Natural killer cell (primary cell): ENCODE measurements around the gene MRAP2. TPM values are rescaled to one million over a fixed set of nuclear protein-coding genes. Genes with fewer than 3 reads are reported as not detected.

Source experiments
- ATAC-seq, 3 donors: fragments of 150-1000 bp in 2 of 3; fragments of 200-7000 bp in 1 of 3; cut with Tn5 transposase; 1 replicate in 1 of 3; 2 replicates in 2 of 3; pipeline ENCODE4 v1.10.0; 2021; ENCODE audit warnings: mild to moderate bottlenecking in 2 of 3, moderate library complexity in 2 of 3
- DNase-seq, 2 donors: peaks; one replicate each; pipeline versions ENCODE4 v3.0.0 to v3.0.0-alpha.2; 2013 to 2021; ENCODE audit warnings: mixed read lengths in 1 of 2
- H3K27ac ChIP-seq: one replicate; pipeline ENCODE4 v1.5.1; 2013; ENCODE audit warnings: mild to moderate bottlenecking, low read length
- H3K27me3 ChIP-seq: one replicate; pipeline ENCODE4 v1.6.1; 2013; ENCODE audit warnings: low read length; ENCODE audit not compliant: control insufficient read depth, insufficient read depth
- H3K36me3 ChIP-seq: one replicate; pipeline ENCODE4 v1.6.1; 2013; ENCODE audit warnings: low read length; ENCODE audit not compliant: control insufficient read depth, insufficient read depth
- H3K4me1 ChIP-seq: one replicate; pipeline ENCODE4 v1.6.1; 2013; ENCODE audit warnings: low read length; ENCODE audit not compliant: control insufficient read depth, insufficient read depth
- H3K4me3 ChIP-seq: one replicate; pipeline ENCODE4 v1.5.1; 2013; ENCODE audit warnings: low read length
- H3K9me3 ChIP-seq: one replicate; pipeline ENCODE4 v1.6.1; 2013; ENCODE audit warnings: low read length; ENCODE audit not compliant: control insufficient read depth, insufficient read depth
- H3K27ac Mint-ChIP-seq, 2 donors: one replicate each; pipeline ENCODE4 v1.8.0; 2022; ENCODE audit warnings: mild to moderate bottlenecking in 2 of 2, mixed read lengths in 2 of 2, moderate library complexity in 1 of 2
- H3K27me3 Mint-ChIP-seq, 2 donors: one replicate each; pipeline ENCODE4 v1.8.0; 2022; ENCODE audit warnings: low read depth in 2 of 2, mixed read lengths in 2 of 2
- H3K36me3 Mint-ChIP-seq: one replicate; pipeline ENCODE4 v1.8.0; 2022; ENCODE audit warnings: mixed read lengths
- H3K4me1 Mint-ChIP-seq, 2 donors: one replicate each; pipeline ENCODE4 v1.8.0; 2022; ENCODE audit warnings: mixed read lengths in 2 of 2
- H3K4me3 Mint-ChIP-seq: one replicate; pipeline ENCODE4 v1.8.0; 2022; ENCODE audit warnings: mild to moderate bottlenecking, moderate library complexity, mixed read lengths
- H3K9me3 Mint-ChIP-seq, 2 donors: one replicate each; pipeline ENCODE4 v1.8.0; 2022; ENCODE audit warnings: mixed read lengths in 2 of 2
- whole genome bisulfite sequencing: methylation state at CpG from one replicate; pipeline ENCODE4 v1.1.7; 2013; ENCODE audit warnings: missing lambda C conversion rate; ENCODE audit not compliant: insufficient coverage; 5-methylcytosine and 5-hydroxymethylcytosine counted together
- intact Hi-C: fragments of 100-400 bp; cut with micrococcal nuclease; formaldehyde crosslinking; loops from one replicate; pipeline ENCODE4 v1.14.2; 2022
- total RNA-seq, 4 donors: library from RNA; stranded (reverse); fragments of 120-200 nt in 1 of 4; gene quantifications; one replicate each; pipeline versions ENCODE4 v1.2.3 to v1.2.4, GENCODE V29; 2013 to 2022
- TF ChIP-seq, protein P1 (sequence below): fragments of 200-600 bp; IDR thresholded peaks from one replicate; pipeline ENCODE4 v1.8.0; 2022; ENCODE audit warnings: antibody characterized with exemption

MRAP2 gene
- total RNA-seq, 3 donors from 2014 or later (not counting 1 experiment from before 2014, with no cell fraction given): not detected

DNA sequence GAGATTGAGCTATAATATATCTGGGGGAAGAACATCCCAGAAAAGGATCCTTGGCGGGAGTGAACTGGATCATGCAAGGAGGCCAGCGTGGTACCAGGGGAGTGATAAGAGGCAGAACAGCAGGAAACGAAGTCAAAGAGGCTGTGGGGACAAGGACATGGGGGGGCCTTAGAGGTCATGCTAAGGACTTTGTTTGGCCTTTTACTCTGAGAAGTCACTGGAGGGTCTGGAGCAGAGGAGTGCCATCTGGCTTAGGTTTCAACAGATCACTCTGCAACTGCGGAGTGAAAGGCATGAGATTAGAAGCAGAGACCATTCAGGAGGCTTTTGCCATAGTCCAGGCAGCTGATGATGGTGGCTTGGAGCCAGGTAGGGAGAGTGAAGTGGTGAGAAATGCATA, 24.3 kb downstream of the MRAP2 start:
- TF ChIP-seq, protein P1, sequence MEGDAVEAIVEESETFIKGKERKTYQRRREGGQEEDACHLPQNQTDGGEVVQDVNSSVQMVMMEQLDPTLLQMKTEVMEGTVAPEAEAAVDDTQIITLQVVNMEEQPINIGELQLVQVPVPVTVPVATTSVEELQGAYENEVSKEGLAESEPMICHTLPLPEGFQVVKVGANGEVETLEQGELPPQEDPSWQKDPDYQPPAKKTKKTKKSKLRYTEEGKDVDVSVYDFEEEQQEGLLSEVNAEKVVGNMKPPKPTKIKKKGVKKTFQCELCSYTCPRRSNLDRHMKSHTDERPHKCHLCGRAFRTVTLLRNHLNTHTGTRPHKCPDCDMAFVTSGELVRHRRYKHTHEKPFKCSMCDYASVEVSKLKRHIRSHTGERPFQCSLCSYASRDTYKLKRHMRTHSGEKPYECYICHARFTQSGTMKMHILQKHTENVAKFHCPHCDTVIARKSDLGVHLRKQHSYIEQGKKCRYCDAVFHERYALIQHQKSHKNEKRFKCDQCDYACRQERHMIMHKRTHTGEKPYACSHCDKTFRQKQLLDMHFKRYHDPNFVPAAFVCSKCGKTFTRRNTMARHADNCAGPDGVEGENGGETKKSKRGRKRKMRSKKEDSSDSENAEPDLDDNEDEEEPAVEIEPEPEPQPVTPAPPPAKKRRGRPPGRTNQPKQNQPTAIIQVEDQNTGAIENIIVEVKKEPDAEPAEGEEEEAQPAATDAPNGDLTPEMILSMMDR: no peak
- no peaks in the 10 kb centered on the region for H3K9me3 Mint-ChIP-seq
- H3K27me3 Mint-ChIP-seq: no peaks in the 10 kb centered on the region
- H3K27ac Mint-ChIP-seq: no peak overlapping the region
- H3K4me1 Mint-ChIP-seq: no peaks in the 10 kb centered on the region
- no peaks in the 10 kb centered on the region for H3K36me3 ChIP-seq
- peaks cover 3% of the 10 kb centered on the region for H3K27me3 ChIP-seq
- DNase-seq: no peak
- H3K9me3 ChIP-seq: no peaks in the 10 kb centered on the region
- H3K4me1 ChIP-seq: no peaks in the 10 kb centered on the region
- no peak overlapping the region for H3K4me3 Mint-ChIP-seq
- H3K4me3 ChIP-seq: no peak overlapping the region
- H3K36me3 Mint-ChIP-seq: no peaks in the 10 kb centered on the region
- intact Hi-C loops: no loop called here
- ATAC-seq: no peak
- 84% methylated on average over 4 of the region's 4 CpGs for WGBS
- H3K27ac ChIP-seq: no peak overlapping the region

DNA sequence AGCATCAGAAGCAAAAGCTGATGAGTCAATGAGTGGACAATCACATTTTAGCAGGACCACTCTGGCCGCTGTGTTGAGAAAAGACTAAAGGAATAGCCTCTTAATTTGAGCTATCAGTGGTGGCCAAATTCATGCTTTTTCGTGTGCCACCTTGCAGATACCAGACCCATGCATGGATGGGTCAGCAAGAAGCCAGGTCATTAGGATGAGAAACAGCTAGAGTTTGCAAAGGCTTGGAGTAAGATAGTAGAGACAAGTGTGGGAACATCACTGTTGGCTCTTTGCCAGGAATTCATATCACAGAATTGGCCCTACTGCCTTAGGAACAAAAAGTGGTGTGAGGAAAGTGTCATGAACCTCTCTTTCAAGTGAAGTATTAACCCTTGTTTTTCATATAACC, 25.5 kb downstream of the MRAP2 start:
- Mint-ChIP-seq H3K4me1 (no peaks in the 10 kb centered on the region), H3K27me3 (no peaks in the 10 kb centered on the region), H3K4me3 (no peak overlapping the region), H3K9me3 (no peaks in the 10 kb centered on the region), H3K27ac (no peak overlapping the region), H3K36me3 (no peaks in the 10 kb centered on the region)
- Histone ChIP-seq H3K27me3 (peaks cover 3% of the 10 kb centered on the region), H3K4me3 (no peak overlapping the region), H3K27ac (no peak overlapping the region), H3K4me1 (no peaks in the 10 kb centered on the region), H3K9me3 (no peaks in the 10 kb centered on the region), H3K36me3 (no peaks in the 10 kb centered on the region)
- no peak for ATAC-seq
- no peak for DNase-seq
- 92% methylated on average over 2 of the region's 2 CpGs for WGBS
- TF ChIP-seq, protein P1: no peak
- intact Hi-C loops: no loop called here

DNA sequence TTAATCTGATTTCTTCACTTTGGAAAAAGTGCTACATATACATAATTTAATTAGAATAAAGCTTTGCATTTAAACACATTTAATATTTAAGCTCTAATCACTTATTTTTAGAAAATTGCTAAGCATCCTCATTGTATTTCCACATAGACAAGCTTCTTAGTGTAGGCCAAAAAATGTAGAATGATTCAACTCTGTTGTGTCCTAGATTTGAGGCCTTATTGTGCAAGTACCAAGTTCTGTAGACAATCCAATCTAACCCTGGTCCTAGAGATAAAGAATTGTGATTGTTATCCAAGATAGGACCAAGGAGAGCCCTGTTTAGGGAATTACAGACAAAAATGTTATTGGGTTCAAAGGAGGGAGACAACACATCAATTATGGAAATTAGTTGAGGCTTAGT, 27.6 kb downstream of the MRAP2 start:
- H3K9me3 ChIP-seq: no peaks in the 10 kb centered on the region
- Mint-ChIP-seq H3K36me3 (no peaks in the 10 kb centered on the region), H3K9me3 (no peaks in the 10 kb centered on the region), H3K4me1 (no peaks in the 10 kb centered on the region), H3K27me3 (no peaks in the 10 kb centered on the region), H3K27ac (no peak overlapping the region), H3K4me3 (no peak overlapping the region)
- DNase-seq (no peak), ATAC-seq (no peak)
- intact Hi-C loops: no loop called here
- no peak overlapping the region for H3K27ac ChIP-seq
- no peaks in the 10 kb centered on the region for H3K4me1 ChIP-seq
- no peaks in the 10 kb centered on the region for H3K36me3 ChIP-seq
- TF ChIP-seq, protein P1: no peak
- no peaks in the 10 kb centered on the region for H3K27me3 ChIP-seq
- H3K4me3 ChIP-seq: no peak overlapping the region

DNA sequence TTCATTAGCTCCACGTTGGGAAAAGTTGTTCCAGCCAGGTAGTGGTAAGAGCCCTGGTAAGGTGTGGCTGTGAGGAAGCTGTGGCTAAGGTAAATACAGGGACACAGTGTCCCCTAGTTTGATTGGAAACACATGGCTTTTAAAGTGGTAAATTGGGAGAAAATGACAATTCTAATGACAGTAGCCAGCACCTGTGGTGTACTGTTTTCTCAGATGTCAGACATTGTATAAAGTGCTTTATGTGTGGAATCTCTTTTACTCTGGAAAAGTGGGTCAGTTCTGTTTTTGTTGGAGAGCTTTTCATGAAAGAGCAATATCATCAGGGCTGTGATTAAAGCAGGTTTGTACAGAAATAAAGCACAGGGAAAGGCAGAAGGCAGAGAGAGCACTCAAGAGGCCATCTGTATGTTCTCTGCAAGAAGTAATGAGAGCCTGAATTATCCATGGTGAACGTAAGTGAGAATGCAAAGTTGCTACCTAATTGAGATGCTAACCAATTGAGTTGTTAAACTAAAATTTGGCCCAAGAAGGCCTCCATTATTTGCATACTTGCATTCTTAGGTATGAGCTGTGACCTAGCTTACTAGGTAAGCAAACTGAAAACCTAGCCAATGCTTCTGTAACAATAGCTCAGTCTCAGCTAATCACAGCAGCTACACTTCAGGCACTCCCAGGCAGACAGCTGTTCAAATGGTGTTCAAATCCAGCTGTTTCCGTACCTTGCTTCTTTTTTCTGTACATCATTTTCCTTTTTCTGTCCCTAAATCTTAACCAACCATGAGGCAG, 28.2 kb downstream of the MRAP2 start:
- H3K36me3 ChIP-seq: no peaks in the 10 kb centered on the region
- no peaks in the 10 kb centered on the region for H3K9me3 ChIP-seq
- DNase-seq (no peak), ATAC-seq (no peak)
- no peaks in the 10 kb centered on the region for H3K4me1 Mint-ChIP-seq
- no peak overlapping the region for H3K27ac ChIP-seq
- no peak overlapping the region for H3K4me3 Mint-ChIP-seq
- H3K4me3 ChIP-seq: no peak overlapping the region
- no peaks in the 10 kb centered on the region for H3K9me3 Mint-ChIP-seq
- no peaks in the 10 kb centered on the region for H3K4me1 ChIP-seq
- H3K27me3 Mint-ChIP-seq: no peaks in the 10 kb centered on the region
- WGBS: 79% methylated on average over 3 of the region's 3 CpGs
- TF ChIP-seq, protein P1: no peak
- H3K27ac Mint-ChIP-seq: no peak overlapping the region
- intact Hi-C loops: no loop called here
- H3K36me3 Mint-ChIP-seq: no peaks in the 10 kb centered on the region
- H3K27me3 ChIP-seq: no peaks in the 10 kb centered on the region
